Measurements from ENCODE around the gene C11orf42.

Gene C11orf42

GRCh38 chr11:6237266-6237665, 31.9 kb downstream of the C11orf42 start:
- TF ChIP-seq CTCF (IDR thresholded peaks at IDR 0.05; ENCODE audit: control extremely low read depth, extremely low read depth, low read depth, missing control alignments), result no peak
- ChIA-PET CTCF (interaction anchor here (2.7 to 4.2 kb wide), 2 partner anchors 13 to 126 kb away, joined by 10 to 45 read pairs; no protein-coding TSS in a partner anchor), POLR2A (no interaction called here)
- DNase-seq (ENCODE audit: extremely low spot score), result no peak

- DNase-seq (ENCODE audit: extremely low spot score), result no peak
- TF ChIP-seq CTCF (IDR thresholded peaks at IDR 0.05; ENCODE audit: control extremely low read depth, extremely low read depth, low read depth, missing control alignments), result no peak
- POLR2A ChIA-PET, result no interaction called here
- CTCF ChIA-PET, result interaction anchor here (1.0 to 4.2 kb wide), 5 partner anchors 12 to 141 kb away, joined by 4 to 45 read pairs (median 9); no protein-coding TSS in a partner anchor
Observed at GRCh38 chr11:6237761-6238302, 32.5 kb downstream of the C11orf42 start.

DNA sequence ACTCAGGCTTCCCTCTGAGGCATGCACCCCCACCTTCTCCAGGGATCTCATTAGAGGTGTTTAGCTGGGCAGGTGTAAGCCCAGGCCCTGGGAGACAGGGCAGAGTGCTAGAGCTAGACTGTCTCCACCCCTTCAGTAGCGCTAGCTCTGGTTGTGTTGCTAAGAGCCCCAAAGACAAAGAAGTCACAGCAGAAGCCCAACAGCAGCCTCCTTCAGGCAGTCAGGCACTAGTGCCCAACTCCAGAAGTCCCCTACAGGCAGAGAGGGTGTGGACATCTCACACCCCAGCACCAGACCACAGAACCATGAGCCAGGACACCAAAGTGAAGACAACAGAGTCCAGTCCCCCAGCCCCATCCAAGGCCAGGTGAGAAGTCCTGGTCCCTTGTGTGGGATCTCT, 33.5 kb downstream of the C11orf42 start, which contains the start of gene CNGA4:
Gene CNGA4, plus strand, starts transcription at position 188 of the 400 bp plus-strand sequence. Its CDS starts 118 bp downstream, at position 306.
- TF ChIP-seq CTCF (IDR thresholded peaks at IDR 0.05; ENCODE audit: control extremely low read depth, extremely low read depth, low read depth, missing control alignments), result no peak
- DNase-seq (ENCODE audit: extremely low spot score), result no peak
- ChIA-PET POLR2A (no interaction called here), CTCF (interaction anchor here (0.9 to 2.7 kb wide), 5 partner anchors 11 to 205 kb away, joined by 3 to 10 read pairs (median 4); no protein-coding TSS in a partner anchor)

GRCh38 chr11:6240139-6240538, 34.8 kb downstream of the C11orf42 start:
- TF ChIP-seq CTCF (IDR thresholded peaks at IDR 0.05; ENCODE audit: control extremely low read depth, extremely low read depth, low read depth, missing control alignments), result no peak
- POLR2A ChIA-PET, result no interaction called here
- no peak for DNase-seq (ENCODE audit: extremely low spot score)
- CTCF ChIA-PET, result interaction anchor here (1.0 to 4.1 kb wide), 3 partner anchors 11 to 203 kb away, joined by 3 to 30 read pairs (median 3); no protein-coding TSS in a partner anchor

GRCh38 chr11:6240781-6241180, 35.4 kb downstream of the C11orf42 start:
- no peak for DNase-seq (ENCODE audit: extremely low spot score)
- TF ChIP-seq CTCF (IDR thresholded peaks at IDR 0.05; ENCODE audit: control extremely low read depth, extremely low read depth, low read depth, missing control alignments), result no peak
- POLR2A ChIA-PET, result no interaction called here
- CTCF ChIA-PET, result interaction anchor here (1.0 to 4.1 kb wide), 3 partner anchors 10 to 202 kb away, joined by 3 to 30 read pairs (median 3); no protein-coding TSS in a partner anchor

GRCh38 chr11:6241316-6241715, 36.0 kb downstream of the C11orf42 start:
- POLR2A ChIA-PET, result no interaction called here
- CTCF ChIA-PET, result interaction anchor here (1.0 to 4.1 kb wide), 3 partner anchors 10 to 202 kb away, joined by 3 to 30 read pairs (median 4); no protein-coding TSS in a partner anchor
- TF ChIP-seq CTCF (IDR thresholded peaks at IDR 0.05; ENCODE audit: control extremely low read depth, extremely low read depth, low read depth, missing control alignments), result no peak
- DNase-seq (ENCODE audit: extremely low spot score), result no peak

Measured in GM10248 (cell line).